ENCODE data around the gene ADCY9. TPM values are rescaled to one million over a fixed set of nuclear protein-coding genes. Genes with fewer than 3 reads are reported as not detected.

The ADCY9 gene
- total RNA-seq, 1 experiment from 2014 or later = 9.8 TPM

DNA sequence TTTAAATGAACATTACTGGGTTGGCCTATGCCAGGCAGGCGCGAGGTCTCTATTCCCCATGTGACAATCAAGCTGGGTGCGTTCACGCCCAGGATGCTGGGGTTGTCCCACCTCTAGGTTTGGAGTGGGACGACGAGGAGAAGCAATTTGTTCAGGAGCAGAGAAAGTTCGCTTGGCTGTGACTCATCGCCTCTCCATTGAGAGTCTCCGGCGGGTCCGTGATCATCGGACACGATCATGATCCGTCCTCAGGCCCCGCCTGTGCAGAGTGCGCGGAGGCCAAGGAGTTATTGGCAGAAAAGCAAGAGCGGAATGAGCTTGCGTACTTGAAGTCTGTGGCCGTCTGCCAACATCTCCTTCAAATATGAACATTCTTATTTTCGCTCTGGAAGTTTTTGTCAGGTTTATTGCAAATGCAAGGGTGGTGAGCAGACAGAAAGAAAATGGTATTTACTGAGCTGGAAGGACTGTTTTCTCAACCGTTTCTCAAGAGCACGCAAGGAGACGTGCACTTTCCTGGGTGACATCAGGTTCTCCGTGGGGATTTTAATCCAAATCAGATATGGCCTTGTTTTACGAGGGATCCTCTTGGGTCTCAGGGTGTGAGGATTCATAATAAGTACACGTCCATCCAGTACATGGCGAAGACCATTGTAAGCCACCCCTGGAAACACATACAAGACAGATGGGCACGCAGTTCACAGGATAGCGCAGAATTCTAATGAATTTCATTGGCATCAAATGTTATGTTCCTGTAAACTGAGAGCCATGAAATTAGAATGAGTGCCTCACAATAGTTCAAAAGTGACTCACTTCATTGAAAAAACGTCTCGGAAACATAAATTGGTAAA lies 165.7 kb downstream of the ADCY9 start:
- H3K9ac ChIP-seq (ENCODE audit: low read length) = no peak overlapping the region
- no peak overlapping the region for H3K27ac ChIP-seq (ENCODE audit: low read depth, low read length)
- no peak for ATAC-seq
- H2AFZ ChIP-seq (ENCODE audit: low read depth, low read length, poor library complexity, severe bottlenecking) = no peak overlapping the region
- RAD21 ChIA-PET (ENCODE audit: low non-redundant PET in 1 of 2, low total read pairs in 2 of 2, uncharacterized antibody in 2 of 2, unreplicated experiment in 2 of 2) = no interaction called here
- no peaks in the 10 kb centered on the region for H3K27me3 ChIP-seq (ENCODE audit: insufficient read depth, low read length)
- DNase-seq (ENCODE audit: low read depth, low spot score) = no peak
- intact Hi-C loops (cut with micrococcal nuclease) = no loop called here
- no peak for TF ChIP-seq TCF7L2 (IDR thresholded peaks at IDR 0.05; ENCODE audit: borderline replicate concordance, extremely low read depth, insufficient read depth, insufficient read length)
- TF ChIP-seq SIN3A (IDR thresholded peaks at IDR 0.05; ENCODE audit: low read depth) = no peak
- TF ChIP-seq ZNF274 (IDR thresholded peaks at IDR 0.05; ENCODE audit: low read depth, low read length) = no peak
- no peak for TF ChIP-seq CTCF (IDR thresholded peaks at IDR 0.05 in 2 of 3, conservative IDR thresholded peaks at IDR 0.05 in 1 of 3; ENCODE audit: borderline replicate concordance in 1 of 3, insufficient read depth in 1 of 3, low read depth in 2 of 3, low read length in 2 of 3)
- TF ChIP-seq, protein P1, sequence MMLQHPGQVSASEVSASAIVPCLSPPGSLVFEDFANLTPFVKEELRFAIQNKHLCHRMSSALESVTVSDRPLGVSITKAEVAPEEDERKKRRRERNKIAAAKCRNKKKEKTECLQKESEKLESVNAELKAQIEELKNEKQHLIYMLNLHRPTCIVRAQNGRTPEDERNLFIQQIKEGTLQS (IDR thresholded peaks at IDR 0.05) = no peak
- H3K9me2 ChIP-seq (ENCODE audit: insufficient read depth) = no peaks in the 10 kb centered on the region
- no peaks in the 10 kb centered on the region for H3K9me3 ChIP-seq (ENCODE audit: control insufficient read depth in 1 of 2, insufficient read depth in 1 of 2, low read depth in 1 of 2, low read length in 2 of 2)
- POLR2A ChIA-PET = no interaction called here
- CTCF ChIA-PET = no interaction called here
- H3K4me1 ChIP-seq (ENCODE audit: control insufficient read depth in 1 of 2, insufficient read depth in 2 of 2, low read length in 2 of 2) = peaks cover 7 to 13% of the 10 kb centered on the region in 2 experiments; a peak in 3 of 4 replicates
- no peaks in the 10 kb centered on the region for H3K79me2 ChIP-seq (ENCODE audit: insufficient read depth, low read length)
- H4K20me1 ChIP-seq (ENCODE audit: insufficient read depth) = no peaks in the 10 kb centered on the region
- no TSS peak for BruUV-seq (replicated peaks)
- no peak overlapping the region for H3K4me3 ChIP-seq (replicated peaks in 1 of 2; ENCODE audit: low read depth in 1 of 2, low read length in 2 of 2)
- no peak overlapping the region for H3K4me2 ChIP-seq (ENCODE audit: low read length)
- H3K36me3 ChIP-seq (ENCODE audit: control insufficient read depth in 1 of 2, insufficient read depth in 2 of 2, low read length in 2 of 2) = no peaks in the 10 kb centered on the region

- intact Hi-C loops (cut with micrococcal nuclease) = no loop called here
- no peak overlapping the region for H3K4me3 ChIP-seq (replicated peaks in 1 of 2; ENCODE audit: low read depth in 1 of 2, low read length in 2 of 2)
- CTCF ChIA-PET = no interaction called here
Measured at GRCh38 chr16:3949946-3950342, 166.3 kb downstream of the ADCY9 start.

More at GRCh38 chr16:3949946-3950342, 166.3 kb downstream of the ADCY9 start:
- ATAC-seq (no peak), DNase-seq (ENCODE audit: low read depth, low spot score) (no peak)
- POLR2A ChIA-PET = no interaction called here
- H3K4me2 ChIP-seq (ENCODE audit: low read length) = no peak overlapping the region
- H2AFZ ChIP-seq (ENCODE audit: low read depth, low read length, poor library complexity, severe bottlenecking) = no peak overlapping the region
- H3K79me2 ChIP-seq (ENCODE audit: insufficient read depth, low read length) = no peaks in the 10 kb centered on the region
- RAD21 ChIA-PET (ENCODE audit: low non-redundant PET in 1 of 2, low total read pairs in 2 of 2, uncharacterized antibody in 2 of 2, unreplicated experiment in 2 of 2) = no interaction called here
- no peaks in the 10 kb centered on the region for H3K9me3 ChIP-seq (ENCODE audit: control insufficient read depth in 1 of 2, insufficient read depth in 1 of 2, low read depth in 1 of 2, low read length in 2 of 2)
- no peak overlapping the region for H3K9ac ChIP-seq (ENCODE audit: low read length)
- no peaks in the 10 kb centered on the region for H3K36me3 ChIP-seq (ENCODE audit: control insufficient read depth in 1 of 2, insufficient read depth in 2 of 2, low read length in 2 of 2)
- H3K27ac ChIP-seq (ENCODE audit: low read depth, low read length) = no peak overlapping the region
- H3K4me1 ChIP-seq (ENCODE audit: control insufficient read depth in 1 of 2, insufficient read depth in 2 of 2, low read length in 2 of 2) = peaks cover 7 to 17% of the 10 kb centered on the region in 2 experiments; a peak in 3 of 4 replicates
- no peaks in the 10 kb centered on the region for H3K9me2 ChIP-seq (ENCODE audit: insufficient read depth)
- BruUV-seq (replicated peaks) = no TSS peak
- no peaks in the 10 kb centered on the region for H4K20me1 ChIP-seq (ENCODE audit: insufficient read depth)
- H3K27me3 ChIP-seq (ENCODE audit: insufficient read depth, low read length) = no peaks in the 10 kb centered on the region
- TF ChIP-seq POLR2AphosphoS5 (IDR thresholded peaks at IDR 0.05; ENCODE audit: low read depth, low read length) (no peak), MAX (IDR thresholded peaks at IDR 0.05) (no peak), CBX3 (IDR thresholded peaks at IDR 0.05; ENCODE audit: low read depth) (no peak), ELF1 (IDR thresholded peaks at IDR 0.05; ENCODE audit: borderline replicate concordance, low read depth) (no peak), FOSL1 (IDR thresholded peaks at IDR 0.05; ENCODE audit: low read depth) (no peak)

Measured in HCT116 (cell line).